Middle frontal gyrus (tissue), 1 donor: ENCODE data around the gene MACROH2A1.

Experiments
- DNase-seq: peaks from one replicate; pipeline ENCODE4 v3.0.0-alpha.2; 2015; ENCODE audit warnings: low spot score; ENCODE audit errors: extremely low spot score

Gene MACROH2A1

DNA sequence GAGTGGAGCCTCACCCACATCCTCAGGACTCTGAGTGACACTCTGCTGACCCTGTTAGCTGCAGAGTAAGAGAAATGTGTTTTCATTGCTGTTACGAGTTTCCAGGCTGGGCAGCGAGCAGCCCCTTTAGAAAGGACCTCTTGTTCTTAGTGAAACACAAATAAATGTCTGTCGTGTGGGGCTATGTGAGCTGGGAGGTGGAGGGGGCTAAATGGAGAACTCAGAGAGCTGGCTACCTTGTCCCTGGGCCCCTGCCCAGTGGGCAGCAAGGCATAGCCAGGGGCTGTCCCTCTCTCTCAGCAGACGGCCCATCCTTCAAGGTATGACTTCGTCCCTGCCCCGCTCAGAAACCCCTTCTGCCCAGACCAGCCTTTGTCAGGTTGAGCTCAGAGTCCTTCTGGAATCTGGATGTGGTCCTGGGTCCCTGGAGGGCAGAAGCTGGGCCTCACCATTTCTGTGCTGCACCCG lies 38.0 kb upstream of the MACROH2A1 start:
- no peak for DNase-seq

DNA sequence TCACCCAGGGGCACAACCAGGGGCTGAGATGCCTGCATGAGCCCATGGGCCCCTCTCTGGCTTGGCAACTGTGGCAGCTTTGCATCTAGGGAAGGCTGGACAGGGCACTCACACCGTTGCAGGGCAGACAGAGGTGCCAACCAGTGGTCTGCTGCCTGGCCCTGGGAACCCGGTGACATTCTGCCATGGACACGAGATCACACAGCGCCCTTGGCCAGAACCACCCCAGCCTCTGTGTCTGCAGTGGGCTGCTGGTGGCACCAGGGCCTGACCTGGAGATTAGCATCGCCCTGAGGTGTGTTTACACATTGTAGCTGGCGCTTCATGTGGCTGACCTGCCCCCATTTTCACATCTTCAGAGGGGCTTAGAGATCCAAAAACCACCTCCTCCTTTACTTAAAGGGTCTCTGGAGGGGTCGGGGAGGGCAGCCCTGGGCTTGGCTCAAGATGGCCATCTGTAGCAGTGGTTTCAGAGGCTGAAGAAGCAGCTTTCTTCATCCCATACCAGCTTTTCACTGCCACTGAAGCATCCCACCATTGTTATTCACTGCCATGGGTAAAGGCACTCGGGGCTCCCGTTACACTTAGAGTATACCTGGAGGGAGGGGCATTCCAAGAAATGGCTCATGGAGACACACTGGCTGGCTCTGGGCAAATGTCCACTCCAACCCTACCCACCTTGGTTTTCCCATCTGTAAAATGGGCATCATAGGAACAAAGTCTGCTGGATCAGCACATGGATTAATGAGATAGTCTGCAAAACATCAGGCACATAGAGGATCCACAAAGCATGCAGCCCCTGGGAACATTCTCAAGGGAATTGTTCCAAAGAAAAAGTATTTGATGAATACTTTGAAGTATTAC lies 36.7 kb upstream of the MACROH2A1 start:
- no peak for DNase-seq

DNA sequence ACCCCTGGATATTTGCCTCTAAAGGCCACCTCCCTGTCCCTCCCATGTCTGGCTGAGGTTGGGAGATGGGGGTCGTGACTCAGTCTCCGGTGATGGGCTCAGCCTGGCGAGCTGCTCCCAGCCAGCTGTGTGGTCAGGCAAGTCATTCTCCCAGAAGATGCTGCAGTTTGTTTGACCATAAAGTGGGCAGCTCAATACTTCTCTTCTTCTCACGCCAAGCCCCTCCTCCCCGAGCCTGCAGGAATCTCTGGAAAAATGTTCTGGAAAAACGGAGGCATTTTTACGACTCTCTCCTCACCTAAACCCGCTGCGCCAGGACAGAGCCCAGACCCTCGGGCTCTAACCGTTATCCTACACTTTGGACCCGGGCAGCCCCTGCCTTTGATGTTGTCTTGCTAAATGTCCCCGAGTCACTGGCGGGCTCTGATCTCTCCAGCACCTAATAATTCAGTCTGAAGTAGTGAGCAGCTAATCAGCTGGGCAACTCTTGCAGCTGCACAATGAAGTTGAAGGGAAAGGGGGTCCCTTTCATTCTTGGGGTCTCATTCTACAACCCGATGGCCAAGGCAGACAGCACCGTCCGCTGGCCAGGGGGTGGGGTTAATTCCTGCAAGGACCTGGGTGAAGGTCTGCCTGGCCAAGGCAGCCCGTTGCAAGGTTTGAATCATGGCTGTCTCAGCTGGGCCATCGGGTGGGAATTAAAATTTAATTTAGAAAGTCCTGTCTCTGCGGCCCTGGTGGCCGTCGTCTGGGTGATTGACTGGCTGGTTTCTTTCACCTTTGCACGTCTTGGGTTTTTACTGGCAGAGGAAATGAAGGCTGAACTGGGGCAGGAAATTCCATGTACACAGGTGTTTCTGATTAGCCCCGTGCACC lies 35.8 kb upstream of the MACROH2A1 start:
- no peak for DNase-seq

DNA sequence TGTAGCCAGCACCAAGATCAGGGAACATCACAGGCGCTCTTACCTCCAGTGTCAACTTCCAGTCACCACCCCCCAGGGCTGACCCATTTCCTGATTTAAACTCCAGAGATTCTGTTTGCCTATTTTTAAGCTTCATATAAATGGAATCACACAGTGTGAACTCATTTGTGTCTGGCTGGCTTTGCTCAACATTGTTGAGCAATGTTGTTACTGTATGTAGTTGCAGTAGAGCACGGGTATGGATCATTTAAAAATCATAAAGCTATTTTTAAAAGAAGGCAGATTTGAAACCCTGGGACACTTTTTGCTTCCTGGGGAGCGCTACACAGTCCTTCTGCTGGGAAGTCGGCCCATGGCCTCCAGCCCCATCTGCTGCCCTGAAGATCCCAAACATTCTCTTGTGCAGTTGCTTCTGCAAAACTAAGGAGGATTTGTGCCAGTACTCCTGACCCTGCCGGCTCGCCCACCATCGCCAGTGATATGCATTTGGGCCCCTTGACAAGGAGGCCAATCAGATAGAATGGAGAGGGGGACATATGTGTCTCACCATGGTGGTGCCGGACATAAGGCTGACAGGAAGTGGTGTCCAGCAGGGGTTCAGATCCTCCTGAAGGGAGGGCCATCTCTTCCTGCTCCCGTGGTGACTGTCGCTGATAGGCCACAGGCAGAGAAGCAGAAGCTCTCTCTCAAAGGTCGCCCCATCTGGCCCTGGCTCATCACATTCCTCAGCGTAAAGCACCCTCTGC lies 34.8 kb upstream of the MACROH2A1 start:
- DNase-seq = no peak

DNA sequence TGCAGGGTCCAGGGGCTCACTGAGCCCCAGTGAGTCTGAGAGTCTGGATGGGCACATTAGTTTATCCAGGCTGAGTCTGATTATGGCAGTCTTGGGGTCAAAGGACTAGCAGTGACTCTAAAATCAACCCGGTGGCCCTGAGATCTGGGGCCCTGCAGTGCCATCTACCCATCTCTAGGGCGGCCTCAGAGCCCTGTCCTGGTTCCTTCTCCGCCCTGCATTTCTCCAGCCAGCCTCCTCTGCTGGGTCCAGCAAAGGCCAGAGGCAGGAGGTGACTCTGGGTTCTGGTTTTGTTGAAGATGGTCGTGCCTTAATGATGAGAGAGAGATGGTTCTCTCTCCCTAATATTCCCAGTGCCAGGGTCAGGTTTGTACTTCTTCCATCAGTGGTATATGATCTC lies 33.1 kb upstream of the MACROH2A1 start:
- no peak for DNase-seq

DNA sequence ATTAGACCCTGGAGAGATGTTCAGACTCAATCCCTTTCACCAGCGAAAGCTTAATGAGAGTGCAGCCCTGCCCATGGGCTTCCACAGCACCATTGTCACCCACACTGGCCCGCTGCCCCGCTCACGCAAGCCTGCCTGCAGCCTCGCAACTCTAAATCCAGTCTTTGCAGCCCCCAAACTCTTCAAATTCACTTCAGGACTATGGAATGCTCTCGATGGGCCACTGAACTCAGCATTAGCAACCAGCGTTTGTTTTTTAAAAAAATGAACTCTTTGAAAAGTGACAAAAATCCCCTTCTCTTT lies 31.1 kb upstream of the MACROH2A1 start:
- no peak for DNase-seq

DNA sequence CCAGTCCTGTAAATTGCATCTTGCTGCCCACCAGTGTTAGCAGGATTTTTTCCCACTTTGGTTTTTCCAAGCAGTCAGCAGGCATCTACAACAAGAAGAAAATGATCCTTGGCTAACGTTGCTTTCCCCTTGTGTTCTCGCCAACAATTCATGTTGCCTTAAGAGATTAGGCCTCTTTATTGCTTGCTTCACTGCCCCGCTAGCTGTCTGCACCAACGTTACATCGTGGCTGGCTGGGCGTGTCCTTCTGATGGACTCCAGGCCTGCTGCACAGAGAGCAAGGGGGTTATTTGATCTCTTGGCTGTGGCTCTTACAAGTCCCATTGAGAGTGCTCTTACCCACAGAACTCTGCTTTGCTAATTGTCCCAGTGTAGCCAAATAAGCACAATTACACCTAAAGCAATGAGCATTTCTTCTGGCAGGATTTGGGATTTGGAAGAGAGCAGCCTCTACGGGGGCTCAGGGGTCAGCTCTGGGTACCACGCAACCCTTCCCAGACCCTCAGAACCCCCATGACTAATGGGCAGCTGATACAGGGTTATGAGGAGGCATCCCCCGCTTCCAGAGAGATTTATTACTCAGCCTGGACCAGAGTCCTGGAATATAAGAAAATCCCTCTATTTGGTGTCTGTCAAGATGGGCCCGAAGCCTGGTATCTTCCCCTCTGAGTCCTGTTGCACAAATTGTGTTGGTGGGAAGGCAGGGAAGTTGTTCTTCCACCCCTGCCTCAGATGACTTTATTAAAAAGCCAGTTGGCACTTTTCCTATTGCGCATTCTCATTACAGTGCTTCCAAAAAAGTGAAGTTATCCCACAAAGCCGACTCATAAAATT lies 30.5 kb upstream of the MACROH2A1 start:
- no peak for DNase-seq

- no peak for DNase-seq
These were observed 29.6 kb upstream of the MACROH2A1 start for GRCh38 chr5:135428586-135428985.

GRCh38 chr5:135426102-135427082 lies 27.4 kb upstream of the MACROH2A1 start:
- no peak for DNase-seq

- DNase-seq = no peak
These were observed 26.6 kb upstream of the MACROH2A1 start for GRCh38 chr5:135425641-135426040.

GRCh38 chr5:135423846-135424168 lies 24.8 kb upstream of the MACROH2A1 start:
- DNase-seq = no peak

GRCh38 chr5:135423146-135423845 lies 24.3 kb upstream of the MACROH2A1 start:
- DNase-seq = no peak

- DNase-seq = no peak
These were observed 23.4 kb upstream of the MACROH2A1 start for GRCh38 chr5:135422419-135422818.

DNA sequence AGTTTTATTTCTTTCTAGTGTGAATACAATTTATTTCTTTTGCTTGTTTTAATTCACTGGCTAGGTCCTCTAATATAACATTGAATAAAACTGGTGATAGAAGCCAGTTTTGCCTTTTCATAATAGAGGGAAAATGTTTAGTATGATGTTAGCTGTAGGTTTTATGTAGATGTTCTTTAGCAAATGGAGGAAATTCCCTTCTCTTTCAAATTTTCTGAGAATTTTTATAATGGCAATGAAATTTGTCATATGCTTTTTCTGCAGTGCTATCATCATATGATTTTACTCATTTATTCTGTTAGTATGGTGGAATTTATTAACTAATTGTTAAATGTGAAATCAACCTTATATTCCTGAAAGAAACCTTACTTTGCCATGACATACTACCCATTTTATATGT lies 18.1 kb upstream of the MACROH2A1 start:
- DNase-seq = no peak

GRCh38 chr5:135405082-135405481 lies 6.1 kb upstream of the MACROH2A1 start:
- DNase-seq = no peak

DNA sequence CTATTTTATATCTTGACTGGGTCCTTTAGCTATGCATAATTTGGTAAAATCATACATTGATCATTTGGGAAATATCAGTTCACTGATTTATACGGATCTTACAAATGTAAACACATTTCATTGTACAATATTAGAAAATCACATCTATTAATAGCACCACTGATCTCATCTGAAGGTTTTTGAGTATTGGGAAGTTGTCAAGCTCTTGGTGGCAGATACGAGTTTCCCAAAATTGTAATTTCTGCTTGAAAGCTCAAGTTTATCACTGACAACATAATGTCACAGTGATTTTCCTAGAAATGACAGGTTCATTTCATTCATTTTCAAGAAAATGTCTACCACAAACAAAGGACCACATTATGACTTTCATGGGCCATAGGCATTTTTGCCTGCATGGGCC lies 3.0 kb upstream of the MACROH2A1 start:
- DNase-seq = no peak

DNA sequence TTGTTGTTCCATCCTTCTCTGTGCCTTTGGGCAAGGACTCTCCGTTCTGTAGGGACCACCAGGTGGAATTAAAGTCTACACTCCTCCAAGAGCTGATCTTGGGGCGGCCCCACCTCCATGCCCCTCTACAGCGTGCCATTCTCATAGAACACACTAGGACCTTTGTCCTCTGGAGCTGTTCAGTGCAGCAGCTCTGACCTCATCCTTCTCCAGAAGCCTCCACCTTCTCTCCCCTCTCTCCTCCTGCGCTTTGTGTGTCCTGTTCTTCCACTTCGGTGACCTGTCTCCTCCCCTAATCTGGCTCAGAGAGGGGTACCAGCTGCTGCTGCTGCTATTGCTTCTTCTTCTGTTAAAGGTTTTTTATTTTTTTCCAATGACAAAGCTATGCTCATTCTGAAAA lies 1.8 kb upstream of the MACROH2A1 start:
- DNase-seq = no peak

DNA sequence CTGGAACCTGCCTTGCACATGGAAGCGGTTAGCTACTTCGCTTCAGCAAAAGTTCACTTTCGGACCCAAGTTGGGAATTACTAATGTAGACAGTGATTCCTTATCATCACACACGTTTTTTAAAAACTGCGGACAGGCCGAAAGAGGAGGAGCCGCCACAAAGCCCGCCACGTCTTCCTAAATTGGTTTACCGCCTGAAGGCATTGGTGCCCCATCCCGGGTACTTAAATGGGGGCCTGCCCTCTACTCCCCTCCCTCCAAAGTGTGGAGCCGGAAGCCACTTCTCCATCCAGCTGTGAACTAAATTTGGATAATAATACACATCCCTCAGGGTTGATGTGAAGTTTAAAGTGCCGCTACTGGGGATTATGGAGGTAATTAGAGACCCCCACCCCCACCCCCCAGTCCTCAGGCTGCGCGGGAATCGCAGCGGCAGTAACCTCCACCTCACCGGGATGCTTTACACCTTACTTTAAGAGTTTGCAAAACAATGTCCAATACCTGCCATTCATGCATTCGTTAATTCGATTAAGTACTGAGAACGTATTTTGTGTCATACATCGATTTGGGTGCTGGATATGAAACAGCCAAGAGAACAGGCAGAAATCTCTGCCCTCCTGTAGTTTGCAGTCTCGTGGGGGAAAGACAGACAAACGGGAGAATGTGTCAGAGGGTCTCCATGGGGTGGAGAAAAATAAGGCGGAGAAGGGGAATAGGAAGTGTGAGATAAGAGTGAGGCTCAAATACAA lies 937 bp upstream of the MACROH2A1 start:
- DNase-seq = no peak
